GM12891 (cell line): ENCODE measurements around the gene GOLGA6C.
"Not testable (repeated sequence)": the region's sequence is repeated elsewhere in the genome, so short reads cannot be mapped to it uniquely, and the experiment has no call there.

Experiments
- DNase-seq: peaks from one replicate; pipeline ENCODE4 v3.0.0; 2011; ENCODE audit warnings: low spot score; ENCODE audit not compliant: insufficient read length
- FAIRE-seq: peaks from 2 replicates; lab custom pipeline; 2011; peaks lifted over from hg19 to GRCh38; lab: Jason Lieb, UNC
- PAX5 ChIP-seq: IDR thresholded peaks from 2 replicates; pipeline ENCODE4 v1.6.1; 2011; ENCODE audit warnings: low read length, moderate library complexity, mild to moderate bottlenecking; ENCODE audit not compliant: insufficient read depth, severe bottlenecking
- POLR2A ChIP-seq: IDR thresholded peaks from 2 replicates; pipeline ENCODE4 v1.6.1; 2011; ENCODE audit warnings: low read depth, low read length, control low read depth
- POLR2AphosphoS5 ChIP-seq: IDR thresholded peaks from 2 replicates; pipeline ENCODE4 v1.6.1; 2011; ENCODE audit warnings: low read depth, low read length, control low read depth
- POU2F2 ChIP-seq: IDR thresholded peaks from 2 replicates; pipeline ENCODE4 v1.6.1; 2011; ENCODE audit warnings: low read depth, mild to moderate bottlenecking, control low read depth, low read length, moderate library complexity
- SPI1 ChIP-seq: IDR thresholded peaks from 2 replicates; pipeline ENCODE4 v1.6.1; 2011; ENCODE audit warnings: low read depth, low read length, control low read depth
- TAF1 ChIP-seq: IDR thresholded peaks from 2 replicates; pipeline ENCODE4 v1.6.1; 2011; ENCODE audit warnings: low read depth, low read length, control low read depth

GOLGA6C gene

DNA sequence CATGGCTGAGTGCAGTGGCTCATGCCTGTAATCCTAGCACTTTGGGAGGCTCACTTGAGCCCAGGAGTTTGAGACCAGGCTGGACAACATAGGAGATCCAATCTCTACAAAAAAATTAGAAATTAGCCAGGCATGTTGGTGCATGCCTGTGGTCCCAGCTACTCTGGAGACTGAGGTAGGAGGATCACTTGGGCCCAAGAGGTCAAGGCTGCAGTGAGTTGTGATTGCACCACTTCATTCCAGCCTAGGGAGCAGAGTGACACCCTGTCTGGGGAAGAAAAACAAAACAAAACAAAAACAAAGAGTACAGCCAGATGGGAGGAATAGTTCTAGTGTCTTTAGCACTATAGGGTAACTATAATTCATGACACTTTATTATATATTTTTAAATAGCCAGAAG, 51.6 kb downstream of the GOLGA6C start:
- DNase-seq (no peak), FAIRE-seq (no peak)
- TF ChIP-seq POU2F2 (no peak), POLR2AphosphoS5 (no peak), SPI1 (no peak), POLR2A (no peak), TAF1 (no peak), PAX5 (no peak)

DNA sequence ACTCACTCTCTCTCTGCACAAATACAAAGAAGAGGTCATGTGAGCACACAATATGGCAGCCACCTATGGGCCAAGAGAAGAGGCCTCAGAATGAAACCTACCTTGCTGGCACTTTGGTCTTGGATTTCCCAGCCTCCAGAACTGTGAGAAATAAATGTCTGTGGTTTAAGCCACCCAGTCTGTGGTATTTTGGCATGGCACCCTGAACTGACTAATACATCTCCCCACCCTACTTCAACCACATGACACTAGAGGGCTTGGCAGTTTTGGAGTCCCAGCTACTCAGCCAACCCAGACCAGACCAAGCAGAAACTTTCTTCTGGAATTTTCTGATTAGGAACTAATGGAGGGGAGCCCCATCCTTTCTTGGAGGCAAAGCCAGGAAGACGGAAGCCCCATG, 54.4 kb downstream of the GOLGA6C start:
- DNase-seq, FAIRE-seq: not testable (repeated sequence)

DNA sequence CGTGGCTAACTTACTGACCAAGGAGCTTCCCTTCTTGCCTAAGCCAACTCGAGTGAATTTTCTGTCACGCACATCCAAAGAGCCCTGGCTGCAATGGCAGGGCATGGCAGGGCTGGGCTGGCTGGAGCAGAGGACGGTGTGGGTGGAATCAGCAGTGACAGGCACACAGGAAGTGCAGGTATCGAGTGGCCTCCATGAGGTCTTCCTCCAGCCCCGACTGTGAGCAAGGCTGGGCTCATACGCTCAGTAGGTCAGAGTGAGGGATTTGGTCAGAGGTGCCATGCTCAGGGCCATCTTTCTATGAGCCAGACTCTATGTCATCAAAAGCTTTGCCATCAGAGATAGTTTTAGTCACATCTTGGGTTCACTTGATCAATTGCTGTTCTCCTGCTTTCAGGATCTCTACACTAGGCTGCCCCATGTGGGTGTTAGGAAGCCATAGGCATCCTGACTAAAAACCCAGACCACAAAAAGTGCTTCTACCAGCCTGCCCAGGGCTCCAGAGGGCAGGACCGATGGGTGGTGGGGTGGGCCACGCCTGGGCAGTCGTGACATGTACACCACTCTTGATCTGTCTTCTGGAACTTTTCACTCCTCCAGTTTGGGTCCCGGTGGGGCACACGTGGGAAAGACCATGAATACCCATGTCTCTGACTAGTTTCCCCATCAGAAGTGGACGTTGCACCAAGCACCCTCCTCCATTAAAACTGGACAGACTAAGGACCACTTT, 55.1 kb downstream of the GOLGA6C start:
- TF ChIP-seq POLR2AphosphoS5: no peak
- no peak for TF ChIP-seq SPI1
- TF ChIP-seq PAX5: no peak
- TF ChIP-seq POLR2A: no peak
- TF ChIP-seq TAF1: no peak
- no peak for TF ChIP-seq POU2F2
- DNase-seq (no peak), FAIRE-seq (no peak)

DNA sequence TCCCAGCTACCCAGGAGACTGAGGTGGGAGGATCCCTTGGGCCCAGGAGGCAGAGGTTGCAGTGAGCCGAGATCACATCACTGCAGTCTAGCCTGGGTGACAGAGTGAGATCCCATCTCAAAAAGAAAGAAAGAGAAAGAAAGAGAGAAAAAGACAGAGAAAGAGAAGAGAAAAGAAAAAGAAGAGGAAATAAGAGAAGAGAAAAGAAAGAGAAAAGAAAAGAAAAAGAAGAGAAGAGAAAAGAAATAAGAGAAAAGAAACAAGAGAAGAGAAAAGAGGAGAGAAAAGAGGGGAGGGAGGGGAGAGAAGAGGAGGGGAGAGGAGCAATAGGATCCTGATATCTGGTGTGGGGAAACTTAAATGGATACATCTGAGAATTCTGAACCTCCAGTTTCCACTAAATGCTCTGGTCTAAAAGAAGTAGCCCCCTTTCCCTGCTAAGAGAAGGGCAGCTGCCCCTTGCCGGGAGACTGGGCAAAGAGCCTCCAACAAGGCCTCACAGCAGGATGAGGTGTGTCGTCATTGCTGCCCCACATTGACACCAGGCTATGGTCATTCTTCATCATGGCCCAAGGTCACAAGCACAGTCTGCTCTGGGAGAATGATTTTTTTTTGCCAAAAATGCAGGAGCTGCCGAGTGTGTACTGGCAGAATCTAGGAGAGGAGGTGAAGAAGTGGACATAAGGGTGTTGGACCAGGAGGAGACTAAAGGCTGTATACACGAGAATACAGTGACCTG, 56.6 kb downstream of the GOLGA6C start:
- no peak for DNase-seq
- no peak for FAIRE-seq
- TF ChIP-seq POLR2A (no peak), SPI1 (no peak), TAF1 (no peak), POLR2AphosphoS5 (no peak), PAX5 (no peak), POU2F2 (no peak)

DNA sequence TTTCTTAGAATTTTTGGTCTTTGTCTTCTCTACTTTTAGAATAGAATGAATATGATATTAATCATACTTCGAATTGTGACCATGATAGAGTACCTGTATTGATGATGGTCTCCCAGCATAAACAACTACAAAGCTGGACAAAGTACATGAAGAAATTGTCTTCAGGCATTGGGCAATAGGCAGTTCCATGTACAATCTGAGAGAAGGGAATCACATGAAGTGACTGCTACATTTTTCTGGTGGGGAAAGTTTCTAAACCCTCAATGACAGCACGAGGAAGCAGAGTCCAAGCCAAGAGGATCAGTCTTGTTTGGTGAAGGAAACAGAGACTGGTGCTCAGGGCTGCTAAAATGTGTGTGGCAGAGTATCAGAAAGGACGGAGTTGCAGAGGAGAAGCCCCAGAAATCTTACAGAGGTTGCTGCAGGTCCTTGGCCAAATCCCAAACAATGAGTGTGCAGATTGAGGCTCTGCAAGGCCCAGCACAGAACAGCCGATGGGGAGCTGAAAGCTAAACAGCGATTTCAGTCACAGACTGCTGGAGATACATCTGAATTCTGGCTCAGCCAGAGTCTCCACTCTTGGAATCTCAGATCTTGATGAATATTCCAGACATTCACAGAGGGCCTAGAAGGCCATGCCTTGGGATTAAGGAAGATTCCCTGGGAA, 61.2 kb downstream of the GOLGA6C start:
- FAIRE-seq, DNase-seq: not testable (repeated sequence)
